Glutamatergic neuron (in vitro differentiated cells): Measurements from ENCODE around the gene HAS3. TPM values are rescaled to one million over a fixed set of nuclear protein-coding genes. Genes with fewer than 3 reads are reported as not detected.

Source experiments
- DNase-seq: peaks from one replicate; pipeline ENCODE4 v3.0.0; 2022
- H3K27ac Mint-ChIP-seq: one replicate; pipeline ENCODE4 v1.8.0; 2020; ENCODE audit warnings: mild to moderate bottlenecking, mixed read lengths, inconsistent platforms; ENCODE audit not compliant: unreplicated experiment
- H3K27me3 Mint-ChIP-seq: one replicate; pipeline ENCODE4 v1.8.0; 2020; ENCODE audit warnings: mild to moderate bottlenecking, moderate library complexity, mixed read lengths, inconsistent platforms; ENCODE audit not compliant: unreplicated experiment
- H3K36me3 Mint-ChIP-seq: one replicate; pipeline ENCODE4 v1.8.0; 2020; ENCODE audit warnings: mild to moderate bottlenecking, mixed read lengths, inconsistent platforms; ENCODE audit not compliant: unreplicated experiment
- H3K4me1 Mint-ChIP-seq: one replicate; pipeline ENCODE4 v1.8.0; 2020; ENCODE audit warnings: mild to moderate bottlenecking, low read depth, mixed read lengths, inconsistent platforms; ENCODE audit not compliant: unreplicated experiment
- H3K4me3 Mint-ChIP-seq: one replicate; pipeline ENCODE4 v1.8.0; 2020; ENCODE audit warnings: mild to moderate bottlenecking, mixed read lengths, inconsistent platforms; ENCODE audit not compliant: unreplicated experiment
- H3K9me3 Mint-ChIP-seq: one replicate; pipeline ENCODE4 v1.8.0; 2020; ENCODE audit warnings: mild to moderate bottlenecking, moderate library complexity, mixed read lengths, inconsistent platforms; ENCODE audit not compliant: unreplicated experiment
- total RNA-seq: library from RNA; stranded (reverse); fragmentation: NEBNext Ultra II Directional; extraction: Animal tissue kit (Norgen Biotek cat#: 25700); gene quantifications from one replicate; pipeline ENCODE4 v1.2.1, GENCODE V29; 2021; ENCODE audit not compliant: unreplicated experiment
- TF ChIP-seq, protein P1 (sequence below): fragments of 200-600 bp; sonication (generic); IDR thresholded peaks from one replicate; pipeline ENCODE4 v1.5.0; 2021; ENCODE audit not compliant: partially characterized antibody, unreplicated experiment

HAS3 gene
- total RNA-seq, 1 donor from 2014 or later: 0.42 TPM

DNA sequence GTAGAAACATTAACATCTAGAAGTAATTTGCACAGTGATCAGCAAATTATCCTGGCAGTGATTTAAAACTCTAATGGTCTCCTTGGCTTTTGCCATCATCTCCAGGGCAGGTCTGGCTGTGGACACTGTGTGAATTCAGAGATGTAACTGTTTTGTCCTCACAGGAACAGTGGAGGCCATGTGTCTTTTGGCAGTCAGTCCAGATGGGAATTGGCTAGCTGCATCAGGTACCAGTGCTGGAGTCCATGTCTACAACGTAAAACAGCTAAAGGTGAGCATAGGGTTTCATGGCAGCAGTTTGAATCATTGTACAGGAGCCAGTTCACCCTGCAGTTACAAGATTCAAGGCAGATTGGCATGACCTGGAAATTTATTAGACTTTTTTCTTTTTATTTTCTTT, 54.7 kb downstream of the HAS3 start:
- no peaks in the 10 kb centered on the region for H3K36me3 Mint-ChIP-seq
- no peaks in the 10 kb centered on the region for H3K9me3 Mint-ChIP-seq
- H3K4me1 Mint-ChIP-seq: no peaks in the 10 kb centered on the region
- no peak overlapping the region for H3K4me3 Mint-ChIP-seq
- no peak for DNase-seq
- no peak overlapping the region for H3K27ac Mint-ChIP-seq
- TF ChIP-seq, protein P1, sequence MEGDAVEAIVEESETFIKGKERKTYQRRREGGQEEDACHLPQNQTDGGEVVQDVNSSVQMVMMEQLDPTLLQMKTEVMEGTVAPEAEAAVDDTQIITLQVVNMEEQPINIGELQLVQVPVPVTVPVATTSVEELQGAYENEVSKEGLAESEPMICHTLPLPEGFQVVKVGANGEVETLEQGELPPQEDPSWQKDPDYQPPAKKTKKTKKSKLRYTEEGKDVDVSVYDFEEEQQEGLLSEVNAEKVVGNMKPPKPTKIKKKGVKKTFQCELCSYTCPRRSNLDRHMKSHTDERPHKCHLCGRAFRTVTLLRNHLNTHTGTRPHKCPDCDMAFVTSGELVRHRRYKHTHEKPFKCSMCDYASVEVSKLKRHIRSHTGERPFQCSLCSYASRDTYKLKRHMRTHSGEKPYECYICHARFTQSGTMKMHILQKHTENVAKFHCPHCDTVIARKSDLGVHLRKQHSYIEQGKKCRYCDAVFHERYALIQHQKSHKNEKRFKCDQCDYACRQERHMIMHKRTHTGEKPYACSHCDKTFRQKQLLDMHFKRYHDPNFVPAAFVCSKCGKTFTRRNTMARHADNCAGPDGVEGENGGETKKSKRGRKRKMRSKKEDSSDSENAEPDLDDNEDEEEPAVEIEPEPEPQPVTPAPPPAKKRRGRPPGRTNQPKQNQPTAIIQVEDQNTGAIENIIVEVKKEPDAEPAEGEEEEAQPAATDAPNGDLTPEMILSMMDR: no peak
- H3K27me3 Mint-ChIP-seq: no peaks in the 10 kb centered on the region

- no peak for DNase-seq
- TF ChIP-seq, protein P1: no peak
- Mint-ChIP-seq H3K9me3 (no peaks in the 10 kb centered on the region), H3K4me3 (no peak overlapping the region), H3K4me1 (peaks cover 3% of the 10 kb centered on the region), H3K36me3 (no peaks in the 10 kb centered on the region), H3K27me3 (peaks cover 2% of the 10 kb centered on the region), H3K27ac (no peak overlapping the region)
These were observed 60.1 kb downstream of the HAS3 start for GRCh38 chr16:69165584-69165983.

- no peak overlapping the region for H3K4me3 Mint-ChIP-seq
- H3K27me3 Mint-ChIP-seq: peaks cover 2% of the 10 kb centered on the region
- DNase-seq: no peak
- H3K36me3 Mint-ChIP-seq: no peaks in the 10 kb centered on the region
- TF ChIP-seq, protein P1: no peak
- H3K27ac Mint-ChIP-seq: peak overlapping the region; percentile 2
- no peaks in the 10 kb centered on the region for H3K9me3 Mint-ChIP-seq
- H3K4me1 Mint-ChIP-seq: peaks cover 3% of the 10 kb centered on the region
These were observed 60.9 kb downstream of the HAS3 start for GRCh38 chr16:69166221-69166833.

DNA sequence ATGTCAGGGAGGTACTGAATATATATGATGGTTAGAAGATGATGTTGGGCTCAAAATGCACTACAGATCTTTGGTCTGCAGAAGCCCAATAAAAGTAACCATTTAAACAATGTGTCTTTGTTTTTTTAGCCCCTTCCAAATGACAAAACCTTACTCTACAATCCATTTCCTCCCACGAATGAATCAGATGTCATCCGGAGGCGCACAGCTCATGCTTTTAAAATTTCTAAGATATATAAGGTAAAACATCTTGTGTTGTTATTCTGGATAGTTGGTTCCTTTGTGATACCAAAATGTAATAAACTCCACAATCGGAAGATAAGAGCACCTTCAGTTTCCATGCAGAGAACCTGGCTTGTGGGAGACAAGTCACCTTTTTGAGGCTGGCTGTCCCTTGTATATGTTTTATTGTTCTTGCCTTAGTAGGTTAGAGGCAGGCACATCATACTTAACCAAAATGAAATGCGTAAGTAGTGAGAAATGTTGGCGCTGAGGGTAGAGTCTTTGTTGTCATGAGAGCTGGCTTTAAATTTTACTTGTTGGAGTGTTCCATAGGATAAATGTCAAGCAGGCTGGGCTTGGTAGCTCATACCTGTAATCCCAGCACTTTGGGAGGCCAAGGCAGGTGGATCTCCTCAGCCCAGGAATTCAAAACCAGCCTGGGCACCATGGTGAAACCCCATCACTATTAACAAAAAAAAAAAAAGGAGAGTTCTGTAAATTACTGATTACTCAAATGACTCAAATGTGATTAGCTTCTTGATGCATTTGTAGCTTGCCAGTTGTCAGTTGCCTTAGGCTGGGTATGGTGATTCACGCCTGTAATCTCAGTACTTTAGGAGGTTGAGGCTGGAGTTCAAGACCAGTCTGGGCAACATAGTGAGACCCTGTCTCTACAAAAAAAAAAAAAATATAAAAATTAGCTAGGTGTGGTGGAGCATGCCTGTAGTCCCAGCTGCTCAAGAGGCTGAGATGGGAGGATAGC, 61.8 kb downstream of the HAS3 start:
- Mint-ChIP-seq H3K4me1 (peaks cover 3% of the 10 kb centered on the region), H3K36me3 (no peaks in the 10 kb centered on the region), H3K4me3 (no peak overlapping the region), H3K27me3 (peaks cover 2% of the 10 kb centered on the region), H3K27ac (no peak overlapping the region), H3K9me3 (no peaks in the 10 kb centered on the region)
- TF ChIP-seq, protein P1: no peak
- no peak for DNase-seq

Other genes starting within 250 kb of the HAS3 start
- gene CHTF8, start 26.9 kb downstream of the HAS3 start, total RNA-seq: 116 TPM
- gene UTP4, start 27.0 kb downstream of the HAS3 start, total RNA-seq: 70.7 TPM
- gene SNTB2, start 81.5 kb downstream of the HAS3 start, total RNA-seq: 26.8 TPM
- 38.9 TPM for gene VPS4A, start 205.7 kb downstream of the HAS3 start, total RNA-seq
- 12.0 TPM for gene PDF, start 224.9 kb downstream of the HAS3 start, total RNA-seq
- gene COG8, start 233.9 kb downstream of the HAS3 start, total RNA-seq: 51.2 TPM
- 19.6 TPM for gene NIP7, start 234.1 kb downstream of the HAS3 start, total RNA-seq
- not detected for gene TMED6, start 246.1 kb downstream of the HAS3 start, total RNA-seq